Stimulated activated CD4-positive, alpha-beta T cell treated with anti-CD3 and anti-CD28 coated beads, Interleukin-1b, Interleukin-23, amount 100 ng/mL, for 24 hours (primary cell): ENCODE data around the gene R3HDM1.
A peak's percentile ranks its signal among the peaks of the same experiment; 100 is the strongest.
"Not testable (repeated sequence)": the region's sequence is repeated elsewhere in the genome, so short reads cannot be mapped to it uniquely, and the experiment has no call there.

Source experiments
- DNase-seq, 4 experiments: peaks; one replicate each; pipeline ENCODE4 v3.0.0-alpha.2; 2020; ENCODE audit warnings: low read depth in 4 of 4, low spot score in 1 of 4

The R3HDM1 gene

GRCh38 chr2:135708159-135708558, 176.9 kb downstream of the R3HDM1 start:
- DNase-seq: no peak

DNA sequence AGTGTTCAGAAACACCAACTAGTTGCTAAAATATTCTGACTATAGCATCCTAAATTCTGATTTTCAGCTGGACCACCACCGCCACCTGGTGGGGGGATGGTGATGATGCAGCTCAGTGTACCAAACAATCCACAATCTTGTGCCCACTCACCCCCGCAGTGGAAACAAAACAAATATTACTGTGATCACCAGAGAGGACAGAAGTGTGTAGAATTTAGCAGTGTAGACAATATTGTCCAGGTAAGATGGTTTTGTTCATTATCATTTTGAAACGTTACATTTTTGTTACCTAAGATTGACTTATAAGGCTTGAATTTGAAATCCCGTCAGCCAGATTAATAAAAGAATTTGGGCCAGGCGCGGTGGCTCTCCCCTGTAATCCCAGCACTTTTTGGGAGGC, 178.7 kb downstream of the R3HDM1 start:
- DNase-seq: peak; percentile 30 to 52 (median 46)

DNA sequence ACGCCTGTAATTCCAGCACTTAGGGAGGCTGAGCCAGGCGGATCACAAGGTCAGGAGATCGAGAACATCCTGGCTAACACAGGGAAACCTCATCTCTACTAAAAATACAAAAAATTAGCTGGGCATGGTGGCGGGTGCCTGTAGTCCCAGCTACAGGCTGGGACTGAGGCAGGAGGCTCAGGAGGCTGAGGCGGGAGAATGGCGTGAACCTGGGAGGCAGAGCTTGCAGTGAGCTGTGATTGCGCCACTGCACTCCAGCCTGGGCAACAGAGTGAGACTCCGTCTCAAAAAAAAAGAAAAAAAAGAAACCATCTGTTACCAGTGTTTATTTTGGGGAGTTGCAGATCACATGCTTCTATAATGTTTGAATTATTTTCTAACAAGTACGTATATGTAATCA, 183.8 kb downstream of the R3HDM1 start:
- DNase-seq: not testable (repeated sequence)

GRCh38 chr2:135728064-135728743, 196.9 kb downstream of the R3HDM1 start:
- DNase-seq: no peak

- no peak for DNase-seq
These were observed 201.3 kb downstream of the R3HDM1 start for GRCh38 chr2:135732561-135732960.

- DNase-seq: no peak
These were observed 201.8 kb downstream of the R3HDM1 start for GRCh38 chr2:135733045-135733444.

GRCh38 chr2:135736546-135736945, 205.3 kb downstream of the R3HDM1 start:
- no peak for DNase-seq

DNA sequence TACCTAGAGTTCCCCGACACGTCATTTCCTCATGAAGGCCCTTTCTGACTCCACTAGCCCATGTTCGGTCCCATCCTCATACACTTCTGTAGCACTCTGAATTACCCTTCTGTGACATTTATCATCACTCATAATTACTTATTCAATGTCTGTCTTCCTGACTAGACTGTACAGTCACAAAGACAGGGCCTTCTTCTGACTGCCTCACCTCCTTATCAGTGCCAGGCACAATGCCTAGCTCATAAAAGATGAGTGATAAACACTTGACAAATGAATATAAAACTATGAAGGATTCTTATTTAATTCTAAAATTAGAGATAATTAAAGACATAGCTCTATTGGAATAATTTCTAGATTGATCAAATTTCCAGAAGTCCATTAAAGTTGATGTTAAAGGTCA, 208.9 kb downstream of the R3HDM1 start:
- DNase-seq: no peak

DNA sequence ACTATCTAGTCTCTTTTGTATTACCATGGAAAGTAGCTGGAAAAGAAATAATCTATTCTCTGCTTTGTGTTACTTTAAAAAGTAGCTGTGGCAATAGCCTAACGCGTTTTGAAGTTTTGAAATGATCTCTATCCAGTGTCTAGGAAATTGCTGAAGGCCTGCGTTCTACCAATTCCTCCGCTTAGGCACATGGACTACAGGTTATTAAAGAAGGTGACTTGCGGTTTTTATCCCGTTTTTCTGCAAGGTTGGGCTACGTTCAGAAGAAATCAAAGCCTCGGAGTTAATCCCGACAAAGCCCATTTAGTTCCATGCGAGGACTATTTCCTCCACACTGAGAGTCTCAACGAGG, 209.7 kb downstream of the R3HDM1 start:
- DNase-seq: no peak

DNA sequence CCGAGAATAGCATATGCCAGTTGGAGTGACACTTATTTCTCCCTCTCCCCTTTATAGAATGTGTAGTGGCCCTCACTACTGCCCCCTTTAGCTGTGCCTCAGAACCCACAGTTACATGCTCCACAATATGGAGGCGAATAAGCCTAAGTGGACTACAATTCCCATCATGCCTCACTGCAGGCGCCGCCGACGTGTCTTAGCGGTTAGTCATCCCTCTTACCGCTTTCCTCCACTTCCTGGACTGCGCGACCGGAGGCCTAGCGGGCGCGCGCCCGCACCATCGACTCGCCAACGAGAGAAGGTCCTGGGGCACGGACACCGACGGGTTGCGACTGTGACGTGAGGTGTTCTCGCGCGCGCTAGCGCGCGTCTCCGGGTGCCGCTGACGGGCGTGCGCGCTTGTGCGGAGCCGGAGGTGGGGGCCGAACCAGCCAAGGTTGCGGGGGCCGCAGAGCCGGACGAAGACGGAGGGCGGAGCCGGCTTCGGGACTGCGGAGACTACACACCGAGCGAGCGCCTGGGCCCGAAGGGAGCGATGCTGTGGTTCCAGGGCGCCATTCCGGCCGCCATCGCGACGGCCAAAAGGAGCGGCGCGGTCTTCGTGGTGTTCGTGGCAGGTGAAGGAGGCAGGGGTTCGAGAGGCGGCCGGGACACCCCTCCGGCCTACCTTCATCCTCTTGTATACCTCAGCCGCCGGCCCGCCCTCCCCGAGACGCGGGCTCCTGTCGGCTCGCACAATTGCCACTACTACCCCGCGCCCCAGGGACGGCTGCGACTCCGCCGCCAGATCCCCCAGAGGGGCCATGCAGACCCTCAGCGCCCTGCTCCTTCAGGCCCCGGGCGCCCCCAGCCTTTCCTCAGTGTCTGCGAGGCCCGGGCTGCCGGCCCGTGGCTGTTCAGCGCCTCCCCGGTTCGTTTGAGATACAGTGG, 210.4 kb downstream of the R3HDM1 start, which contains the start of gene UBXN4:
UBXN4 (plus strand) TSS at position 461 of the 930 bp plus-strand sequence; CDS start at position 536, 75 bp downstream.
- peak; percentile 72 to 95 (median 88) for DNase-seq

- DNase-seq: peak in 2 of 4 experiments; percentile 9 to 12
These were observed 211.1 kb downstream of the R3HDM1 start for GRCh38 chr2:135742325-135742757.

GRCh38 chr2:135743860-135744259, 212.6 kb downstream of the R3HDM1 start:
- DNase-seq: no peak

DNA sequence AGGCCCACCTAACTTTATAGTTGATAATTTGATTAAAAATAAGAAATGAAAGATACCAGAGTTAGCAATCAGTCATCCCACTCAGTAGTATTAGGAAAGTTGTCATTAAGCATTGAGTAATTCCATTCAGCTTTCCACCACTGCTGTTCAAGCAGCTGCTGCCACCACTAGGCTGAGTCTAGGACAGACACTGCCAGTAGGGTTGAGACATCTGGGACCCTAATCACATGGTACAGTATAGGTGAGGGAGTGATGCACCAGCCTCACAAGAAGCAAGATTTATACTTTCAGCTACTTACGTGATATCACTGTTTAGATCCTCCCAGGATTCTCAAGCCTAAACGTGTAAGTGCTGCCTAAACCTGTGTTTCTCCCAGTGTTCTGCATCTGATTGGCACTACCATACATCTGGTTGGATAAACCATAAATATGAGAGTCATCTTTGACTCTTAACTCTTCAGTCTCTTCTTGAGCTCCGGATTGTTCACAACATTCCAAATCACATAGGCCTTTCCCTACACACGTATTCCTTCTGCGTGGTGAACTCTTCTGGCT, 213.6 kb downstream of the R3HDM1 start:
- DNase-seq: no peak

DNA sequence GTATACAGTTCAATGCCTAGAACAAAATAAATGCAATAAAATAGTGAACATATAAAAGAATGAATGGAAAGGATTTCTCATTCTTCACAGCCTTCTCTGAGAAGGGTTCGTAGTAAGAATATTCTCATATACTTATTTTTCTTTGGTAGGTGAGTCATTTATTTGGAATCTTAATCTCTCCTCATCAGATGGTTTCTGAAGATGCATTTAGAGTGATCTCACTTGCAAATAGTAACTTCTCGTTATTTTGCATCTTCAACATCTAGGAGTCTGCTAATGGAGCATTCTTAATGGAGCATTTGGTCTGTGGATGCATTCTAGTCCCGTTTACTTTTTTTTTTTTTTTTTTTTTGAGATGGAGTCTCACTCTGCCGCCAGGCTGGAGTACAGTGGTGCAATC, 214.3 kb downstream of the R3HDM1 start:
- no peak for DNase-seq

- no peak for DNase-seq
These were observed 224.3 kb downstream of the R3HDM1 start for GRCh38 chr2:135755573-135755972.

GRCh38 chr2:135756692-135757091, 225.4 kb downstream of the R3HDM1 start:
- DNase-seq: no peak

GRCh38 chr2:135762022-135762421, 230.7 kb downstream of the R3HDM1 start:
- DNase-seq: no peak

GRCh38 chr2:135762530-135762929, 231.2 kb downstream of the R3HDM1 start:
- DNase-seq: no peak

GRCh38 chr2:135768863-135769262, 237.6 kb downstream of the R3HDM1 start:
- no peak for DNase-seq

DNA sequence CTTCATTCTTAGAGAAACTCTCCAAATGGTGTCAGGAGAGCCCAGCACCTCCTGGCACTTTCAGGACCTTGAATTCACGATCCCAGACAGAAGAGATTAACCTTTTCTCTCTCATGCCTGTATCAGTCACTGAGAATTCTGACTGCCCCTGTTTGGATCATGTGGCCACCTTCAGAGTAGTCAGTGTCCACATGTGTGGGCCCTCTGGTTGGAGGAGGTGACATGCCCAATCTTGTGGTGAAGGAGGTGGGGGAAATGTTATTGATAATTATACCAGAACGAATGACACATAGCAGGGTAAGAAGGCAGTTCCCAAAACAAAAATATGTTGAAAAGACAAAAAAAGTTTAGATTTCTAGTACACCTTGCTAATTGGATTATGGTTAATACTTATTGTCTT, 242.0 kb downstream of the R3HDM1 start:
- DNase-seq: no peak

DNA sequence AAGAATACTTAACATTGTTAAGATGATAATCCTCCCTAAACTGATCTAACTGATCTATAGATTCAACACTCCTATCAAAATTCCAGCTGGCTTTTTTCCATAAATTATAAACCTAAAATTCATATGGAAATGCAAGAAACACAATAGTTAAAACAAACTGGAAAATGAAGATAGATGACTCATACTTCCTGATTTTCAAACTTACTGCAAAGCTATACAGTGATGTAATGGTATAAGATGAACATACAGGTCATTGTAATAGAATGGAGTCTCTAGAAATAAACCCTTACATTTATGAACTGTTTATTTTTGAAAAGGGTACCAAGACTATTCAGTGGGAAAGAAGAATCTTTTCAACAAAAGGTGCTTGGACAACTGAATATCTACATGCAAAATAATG, 242.6 kb downstream of the R3HDM1 start:
- DNase-seq: no peak
